Stimulated activated naive CD4-positive, alpha-beta T cell (primary cell): Measurements from ENCODE around the gene NCF4.

Source experiments
- DNase-seq, 6 experiments: peaks; one replicate each; lab custom pipeline; 2025; lab: John Stamatoyannopoulos, UW

Gene NCF4

GRCh38 chr22:36894266-36894665, 33.5 kb downstream of the NCF4 start:
- no peak for DNase-seq

GRCh38 chr22:36897611-36898010, 36.8 kb downstream of the NCF4 start:
- no peak for DNase-seq

GRCh38 chr22:36898690-36899089, 37.9 kb downstream of the NCF4 start:
- DNase-seq: no peak

GRCh38 chr22:36899498-36899897, 38.7 kb downstream of the NCF4 start:
- DNase-seq: no peak

- DNase-seq: no peak
Observed at GRCh38 chr22:36900225-36900624, 39.4 kb downstream of the NCF4 start.

- no peak for DNase-seq
Observed at GRCh38 chr22:36900880-36901279, 40.1 kb downstream of the NCF4 start.

- no peak for DNase-seq
Observed at GRCh38 chr22:36901411-36902142, 40.8 kb downstream of the NCF4 start.

- no peak for DNase-seq
Observed at GRCh38 chr22:36902143-36902926, 41.5 kb downstream of the NCF4 start.

- DNase-seq: no peak
Observed at GRCh38 chr22:36904260-36904880, 43.6 kb downstream of the NCF4 start.

- no peak for DNase-seq
Observed at GRCh38 chr22:36907253-36908195, 46.7 kb downstream of the NCF4 start.

- DNase-seq: no peak
Observed at GRCh38 chr22:36910461-36910860, 49.7 kb downstream of the NCF4 start.

GRCh38 chr22:36911887-36912661, 51.3 kb downstream of the NCF4 start:
- DNase-seq: no peak

GRCh38 chr22:36912694-36913426, 52.1 kb downstream of the NCF4 start:
- DNase-seq: no peak

GRCh38 chr22:36913427-36914389, 52.9 kb downstream of the NCF4 start, which contains the start of gene CSF2RB:
Gene CSF2RB (plus strand): TSS chr22:36913628. CDS start chr22:36922208, 8,580 bp downstream.
- no peak for DNase-seq

- DNase-seq: no peak
Observed at GRCh38 chr22:36914390-36914752, 53.6 kb downstream of the NCF4 start.

GRCh38 chr22:36916034-36916433, 55.2 kb downstream of the NCF4 start:
- no peak for DNase-seq

GRCh38 chr22:36918586-36919284, 57.9 kb downstream of the NCF4 start:
- DNase-seq: no peak

- DNase-seq: no peak
Observed at GRCh38 chr22:36921309-36922104, 60.7 kb downstream of the NCF4 start.
